ENCODE data around the gene ETS1.
A peak's percentile ranks its signal among the peaks of the same experiment; 100 is the strongest.

ETS1 gene

GRCh38 chr11:128619007-128619406 lies 31.6 kb upstream of the ETS1 start:
- DNase-seq: peak in 1 of 2 experiments; percentile 23

GRCh38 chr11:128618603-128619002 lies 31.2 kb upstream of the ETS1 start:
- no peak for DNase-seq

GRCh38 chr11:128616161-128616560 lies 28.8 kb upstream of the ETS1 start:
- DNase-seq: peak in 1 of 2 experiments; percentile 13

- no peak for DNase-seq
Observed at GRCh38 chr11:128615612-128616011, 28.3 kb upstream of the ETS1 start.

GRCh38 chr11:128615076-128615475 lies 27.7 kb upstream of the ETS1 start:
- DNase-seq: no peak

- peak in 1 of 2 experiments; percentile 14 for DNase-seq
Observed at GRCh38 chr11:128614026-128614425, 26.7 kb upstream of the ETS1 start.

GRCh38 chr11:128613300-128613995 lies 26.1 kb upstream of the ETS1 start:
- peak in 1 of 2 experiments; percentile 18 for DNase-seq

GRCh38 chr11:128610721-128611617 lies 23.6 kb upstream of the ETS1 start:
- peak; percentile 71 for DNase-seq

GRCh38 chr11:128609785-128610184 lies 22.4 kb upstream of the ETS1 start:
- DNase-seq: peak in 1 of 2 experiments; percentile 19

GRCh38 chr11:128608746-128609407 lies 21.5 kb upstream of the ETS1 start:
- DNase-seq: peak in 1 of 2 experiments; percentile 20

- peak in 1 of 2 experiments; percentile 22 for DNase-seq
Observed at GRCh38 chr11:128607819-128608218, 20.5 kb upstream of the ETS1 start.

GRCh38 chr11:128604723-128605122 lies 17.4 kb upstream of the ETS1 start:
- no peak for DNase-seq

GRCh38 chr11:128603752-128604414 lies 16.5 kb upstream of the ETS1 start:
- no peak for DNase-seq

GRCh38 chr11:128603003-128603696 lies 15.8 kb upstream of the ETS1 start:
- no peak for DNase-seq

GRCh38 chr11:128599729-128600128 lies 12.4 kb upstream of the ETS1 start:
- DNase-seq: no peak

- DNase-seq: no peak
Observed at GRCh38 chr11:128598506-128599150, 11.3 kb upstream of the ETS1 start.

- no peak for DNase-seq
Observed at GRCh38 chr11:128598096-128598495, 10.7 kb upstream of the ETS1 start.

GRCh38 chr11:128597209-128597608 lies 9.9 kb upstream of the ETS1 start:
- no peak for DNase-seq

- DNase-seq: no peak
Observed at GRCh38 chr11:128596250-128596649, 8.9 kb upstream of the ETS1 start.

GRCh38 chr11:128595775-128596174 lies 8.4 kb upstream of the ETS1 start:
- no peak for DNase-seq

GRCh38 chr11:128595221-128595620 lies 7.9 kb upstream of the ETS1 start:
- no peak for DNase-seq

- DNase-seq: no peak
Observed at GRCh38 chr11:128594226-128594625, 6.9 kb upstream of the ETS1 start.

All from activated T-cell treated with anti-CD3 and anti-CD28 coated beads, Interleukin-2, amount 50 U/mL, for 48 hours (primary cell).